H1 (cell line): Measurements from ENCODE around the gene C2CD4D. TPM values are rescaled to one million over a fixed set of nuclear protein-coding genes. Genes with fewer than 3 reads are reported as not detected.
A peak's percentile ranks its signal among the peaks of the same experiment; 100 is the strongest.

ENCODE experiments used
- CTCF ChIA-PET: fragments of 300-600 bp; sonication (Branson Sonifier 250); formaldehyde crosslinking; loops from one replicate; lab custom pipeline; 2021; ENCODE audit not compliant: partially characterized antibody; lab: Charles Lee
- POLR2A ChIA-PET: fragments of 300-600 bp; sonication (Branson Sonifier 250); formaldehyde crosslinking; loops from one replicate; lab custom pipeline; 2021; ENCODE audit warnings: inconsistent platforms; ENCODE audit not compliant: partially characterized antibody; lab: Charles Lee
- DNase-seq, 2 experiments: peaks; one replicate each; pipeline versions ENCODE4 v3.0.0 to v3.0.0-alpha.2; 2010 to 2022; ENCODE audit warnings: low spot score in 2 of 2, low read depth in 1 of 2, mixed read lengths in 1 of 2
- FAIRE-seq: peaks from 2 replicates; lab custom pipeline; 2011; peaks lifted over from hg19 to GRCh38; lab: Jason Lieb, UNC
- H2AFZ ChIP-seq: 2 replicates; pipeline ENCODE4 v1.8.1; 2012; ENCODE audit warnings: low read length, inconsistent platforms
- H2AK5ac ChIP-seq: 2 replicates; pipeline ENCODE4 v1.6.1; 2013; ENCODE audit warnings: low read depth, low read length
- H2BK120ac ChIP-seq: replicated peaks from 2 replicates; pipeline ENCODE3; 2013; ENCODE audit warnings: low read depth, low read length, inconsistent platforms
- H2BK12ac ChIP-seq: 2 replicates; pipeline ENCODE4 v1.6.1; 2013; ENCODE audit warnings: low read depth, low read length
- H2BK15ac ChIP-seq: 2 replicates; pipeline ENCODE4 v1.6.1; 2013; ENCODE audit warnings: low read length
- H2BK20ac ChIP-seq: 2 replicates; pipeline ENCODE4 v1.6.1; 2013; ENCODE audit warnings: low read length
- H2BK5ac ChIP-seq: 2 replicates; pipeline ENCODE4 v1.6.1; 2013; ENCODE audit warnings: low read depth, low read length
- H3K14ac ChIP-seq: 2 replicates; pipeline ENCODE4 v1.6.1; 2013; ENCODE audit warnings: inconsistent platforms; ENCODE audit not compliant: insufficient read length
- H3K18ac ChIP-seq: 2 replicates; pipeline ENCODE4 v1.6.1; 2013; ENCODE audit warnings: low read length; ENCODE audit errors: extremely low read depth
- H3K23ac ChIP-seq: 2 replicates; pipeline ENCODE4 v1.6.1; 2013; ENCODE audit warnings: inconsistent platforms; ENCODE audit not compliant: insufficient read length
- H3K23me2 ChIP-seq: 2 replicates; pipeline ENCODE4 v1.6.1; 2013; ENCODE audit warnings: low read depth, low read length
- H3K27ac ChIP-seq: 2 replicates; pipeline ENCODE4 v1.6.1; 2011; ENCODE audit warnings: low read depth, low read length, inconsistent platforms
- H3K27me3 ChIP-seq, 4 experiments: replicated peaks in 1 of 4; 1 replicate in 1 of 4; 2 replicates in 3 of 4; pipeline versions ENCODE4 v1.6.1 to v1.8.1; 2011 to 2013; ENCODE audit warnings: low read length in 3 of 4, mild to moderate bottlenecking in 3 of 4, inconsistent platforms in 2 of 4, mixed read lengths in 2 of 4, moderate library complexity in 1 of 4; ENCODE audit not compliant: control insufficient read depth in 3 of 4, insufficient read depth in 3 of 4; ENCODE audit errors: extremely low read depth in 1 of 4
- H3K36me3 ChIP-seq, 4 experiments: 2 replicates each; pipeline versions ENCODE4 v1.6.1 to v1.8.1; 2011 to 2013; ENCODE audit warnings: mild to moderate bottlenecking in 4 of 4, low read length in 3 of 4, moderate library complexity in 2 of 4, control low read depth in 1 of 4, inconsistent platforms in 1 of 4; ENCODE audit not compliant: insufficient read depth in 4 of 4, control insufficient read depth in 2 of 4
- H3K4ac ChIP-seq: replicated peaks from 2 replicates; pipeline ENCODE3; 2013; ENCODE audit warnings: low read length, low read depth, mixed read lengths, inconsistent platforms; ENCODE audit not compliant: insufficient read length
- H3K4me1 ChIP-seq, 4 experiments: replicated peaks in 1 of 4; 1 replicate in 1 of 4; 2 replicates in 3 of 4; pipeline versions ENCODE4 v1.6.1 to v1.8.1; 2011 to 2013; ENCODE audit warnings: low read length in 3 of 4, inconsistent platforms in 2 of 4, mixed read lengths in 1 of 4; ENCODE audit not compliant: insufficient read depth in 4 of 4, control insufficient read depth in 3 of 4
- H3K4me2 ChIP-seq, 2 experiments: 2 replicates each; pipeline versions ENCODE4 v1.6.1 to v1.8.1; 2011 to 2013; ENCODE audit warnings: low read depth in 2 of 2, low read length in 2 of 2, control low read depth in 1 of 2, inconsistent platforms in 1 of 2, mild to moderate bottlenecking in 1 of 2; ENCODE audit not compliant: insufficient read depth in 1 of 2
- H3K4me3 ChIP-seq, 4 experiments: fragments of 200-600, 300-600 bp in 1 of 4; sonication (generic), shearing (Covaris generic), sonication (Bioruptor Twin) in 1 of 4; 2 replicates each; pipeline versions ENCODE4 v1.5.1 to v1.8.1; 2011 to 2016; ENCODE audit warnings: low read length in 4 of 4, low read depth in 3 of 4, control low read depth in 2 of 4, inconsistent platforms in 2 of 4, mild to moderate bottlenecking in 2 of 4, mixed read lengths in 1 of 4, moderate library complexity in 1 of 4; ENCODE audit not compliant: insufficient read depth in 2 of 4; ENCODE audit errors: extremely low read depth in 1 of 4
- H3K56ac ChIP-seq: replicated peaks from 2 replicates; pipeline ENCODE3; 2013; ENCODE audit warnings: low read depth, mild to moderate bottlenecking, mixed read lengths, low read length, inconsistent platforms; ENCODE audit not compliant: insufficient read length
- H3K79me1 ChIP-seq: 2 replicates; pipeline ENCODE4 v1.6.1; 2013; ENCODE audit warnings: low read depth, low read length, control low read depth
- H3K79me2 ChIP-seq, 2 experiments: 2 replicates each; pipeline versions ENCODE4 v1.6.1 to v1.8.1; 2012 to 2013; ENCODE audit warnings: low read length in 2 of 2, mild to moderate bottlenecking in 2 of 2, inconsistent platforms in 1 of 2; ENCODE audit not compliant: insufficient read depth in 2 of 2, control insufficient read depth in 1 of 2
- H3K9ac ChIP-seq, 4 experiments: replicated peaks in 1 of 4; 1 replicate in 1 of 4; 2 replicates in 3 of 4; pipeline versions ENCODE4 v1.6.1 to v1.8.1; 2011 to 2013; ENCODE audit warnings: low read depth in 3 of 4, low read length in 3 of 4, control low read depth in 2 of 4, mild to moderate bottlenecking in 2 of 4, moderate library complexity in 2 of 4, inconsistent platforms in 1 of 4; ENCODE audit errors: extremely low read depth in 1 of 4
- H3K9me3 ChIP-seq, 2 experiments: 2 replicates each; pipeline versions ENCODE4 v1.6.1 to v1.8.1; 2012 to 2013; ENCODE audit warnings: mild to moderate bottlenecking in 2 of 2, moderate library complexity in 2 of 2, control low read depth in 1 of 2, inconsistent platforms in 1 of 2, low read depth in 1 of 2, low read length in 1 of 2, mixed read lengths in 1 of 2; ENCODE audit not compliant: insufficient read depth in 2 of 2
- H4K20me1 ChIP-seq, 2 experiments: replicated peaks in 1 of 2; 2 replicates each; pipeline versions ENCODE3 to v1.8.1; 2011 to 2013; ENCODE audit warnings: inconsistent platforms in 2 of 2, low read length in 2 of 2, mild to moderate bottlenecking in 1 of 2; ENCODE audit not compliant: insufficient read depth in 2 of 2, control insufficient read depth in 1 of 2
- H4K5ac ChIP-seq: 2 replicates; pipeline ENCODE4 v1.6.1; 2013; ENCODE audit warnings: low read length, low read depth, mixed read lengths, inconsistent platforms; ENCODE audit not compliant: insufficient read length
- H4K8ac ChIP-seq: 2 replicates; pipeline ENCODE4 v1.8.0; 2013; ENCODE audit warnings: mild to moderate bottlenecking, moderate library complexity, low read length, inconsistent platforms; ENCODE audit not compliant: insufficient read depth; ENCODE audit errors: extremely low read depth
- H4K91ac ChIP-seq: replicated peaks from 2 replicates; pipeline ENCODE3; 2013; ENCODE audit warnings: low read length, mixed read lengths, inconsistent platforms; ENCODE audit not compliant: insufficient read length
- BACH1 ChIP-seq: IDR thresholded peaks from 2 replicates; pipeline ENCODE4 v1.6.1; 2012; ENCODE audit warnings: low read length, improper control_type of control experiment
- BCL11A ChIP-seq, 2 experiments: IDR thresholded peaks; one replicate each; pipeline ENCODE4 v1.6.1; 2011; ENCODE audit warnings: low read depth in 2 of 2, low read length in 2 of 2, mild to moderate bottlenecking in 2 of 2
- BRCA1 ChIP-seq: IDR thresholded peaks from 2 replicates; pipeline ENCODE4 v1.6.1; 2012; ENCODE audit warnings: low read depth, low read length, improper control_type of control experiment
- CHD2 ChIP-seq: IDR thresholded peaks from 2 replicates; pipeline ENCODE4 v1.6.1; 2012; ENCODE audit warnings: low read length, improper control_type of control experiment
- FOSL1 ChIP-seq: IDR thresholded peaks from 2 replicates; pipeline ENCODE4 v1.6.1; 2011; ENCODE audit warnings: mild to moderate bottlenecking, low read depth, low read length, moderate library complexity; ENCODE audit not compliant: insufficient read depth
- GABPA ChIP-seq: IDR thresholded peaks from 2 replicates; pipeline ENCODE4 v1.6.1; 2011; ENCODE audit warnings: mild to moderate bottlenecking, low read length, moderate library complexity, borderline replicate concordance; ENCODE audit not compliant: insufficient read depth
- HDAC6 ChIP-seq: IDR thresholded peaks from one replicate; pipeline ENCODE4 v1.7.1; 2012; ENCODE audit warnings: low read depth, mild to moderate bottlenecking, inconsistent platforms, low read length, moderate library complexity
- KDM4A ChIP-seq: IDR thresholded peaks from one replicate; pipeline ENCODE4 v1.7.1; 2012; ENCODE audit warnings: low read depth, mild to moderate bottlenecking, moderate library complexity, low read length, inconsistent platforms; ENCODE audit not compliant: severe bottlenecking
- MAFK ChIP-seq: IDR thresholded peaks from 2 replicates; pipeline ENCODE4 v1.6.1; 2012; ENCODE audit warnings: low read depth, mild to moderate bottlenecking, improper control_type of control experiment, low read length
- NRF1 ChIP-seq: IDR thresholded peaks from 2 replicates; pipeline ENCODE4 v1.6.1; 2011; ENCODE audit warnings: mild to moderate bottlenecking, low read depth, low read length, improper control_type of control experiment
- RXRA ChIP-seq: IDR thresholded peaks from 2 replicates; pipeline ENCODE4 v1.6.1; 2011; ENCODE audit warnings: low read depth, mild to moderate bottlenecking, low read length, moderate library complexity; ENCODE audit not compliant: insufficient read depth
- SIRT6 ChIP-seq: IDR thresholded peaks from one replicate; pipeline ENCODE4 v1.7.1; 2012; ENCODE audit warnings: low read length, inconsistent platforms
- SP1 ChIP-seq: IDR thresholded peaks from 2 replicates; pipeline ENCODE4 v1.6.1; 2011; ENCODE audit warnings: low read depth, low read length
- SUZ12 ChIP-seq: fragments of 200-600 bp; sonication (generic); IDR thresholded peaks from 2 replicates; pipeline ENCODE4 v1.6.1; 2012; ENCODE audit warnings: mild to moderate bottlenecking, inconsistent platforms, low read length, moderate library complexity, mixed read lengths
- TEAD4 ChIP-seq: IDR thresholded peaks from 2 replicates; pipeline ENCODE4 v1.6.1; 2012; ENCODE audit warnings: low read depth, low read length, inconsistent platforms, mixed read lengths
- WGBS, 2 experiments: shearing (Covaris generic) in 1 of 2; methylation state at CpG; one replicate each; pipeline versions ENCODE4 v1.1.6 to v1.1.7; 2013 to 2015; ENCODE audit warnings: low lambda C conversion rate in 2 of 2, mixed read lengths in 2 of 2, inconsistent platforms in 1 of 2, low coverage in 1 of 2, missing lambda C conversion rate in 1 of 2; ENCODE audit not compliant: insufficient replicate concordance in 2 of 2, insufficient coverage in 1 of 2, insufficient read length in 1 of 2; ENCODE audit errors: extremely low coverage in 1 of 2, missing lambda C conversion rate in 1 of 2; 5-methylcytosine and 5-hydroxymethylcytosine counted together
- polyA plus RNA-seq, 7 experiments: library from polyadenylated mRNA; depleted of rRNA in 3 of 7; stranded (reverse) in 5 of 7; unstranded in 2 of 7; fragments of >200 nt in 5 of 7; fragments of 200-250 nt in 2 of 7; gene quantifications; 1 replicate in 5 of 7; 2 replicates in 1 of 7; 4 replicates in 1 of 7; pipeline versions ENCODE4 v1.2.1 to v1.2.3, GENCODE V29; 2011 to 2013; ENCODE audit warnings: missing spikeins in 2 of 7, mixed read lengths in 2 of 7
- total RNA-seq: library from RNA; stranded (reverse); fragmentation: NEBNext Ultra II Directional; extraction: Animal tissue kit (Norgen Biotek cat#: 25700); gene quantifications from 2 replicates; pipeline ENCODE4 v1.2.1, GENCODE V29; 2021

The C2CD4D gene
- total and polyA plus RNA-seq, 2 of the 8 experiments (the other 6 are each of a cell fraction or from before 2014, with no cell fraction given) = 0.41 to 0.71 TPM

- no peaks in the 10 kb centered on the region for H4K20me1 ChIP-seq
- H3K23ac ChIP-seq = no peak overlapping the region
- 0 out of 2 replicates have a peak overlapping the region, but pooled peaks have one; percentile 89 for H2AK5ac ChIP-seq
- CTCF ChIA-PET = interaction anchor here (1.0 to 2.4 kb wide), 7 partner anchors 9 to 112 kb away, joined by 3 to 10 read pairs (median 3); partner anchors contain the start of gene TDRKH
- H3K4me1 ChIP-seq = peaks cover 14 to 40% (median 29%) of the 10 kb centered on the region in 4 experiments
- no peak overlapping the region for H3K4ac ChIP-seq
- WGBS, 2 experiments = 75% methylated on average over 9 of the region's 9 CpGs; no CpG with 5 or more reads in 1 of the 2 experiments
- no peak overlapping the region for H4K91ac ChIP-seq
- H3K9me3 ChIP-seq = no peaks in the 10 kb centered on the region
- no peak overlapping the region for H2BK120ac ChIP-seq
- H3K14ac ChIP-seq = no peak overlapping the region
- peak overlapping the region; percentile 45; the same call in 1 of the 2 replicates for H2BK12ac ChIP-seq
- H2BK5ac ChIP-seq = no peak overlapping the region; the same call in 1 of the 2 replicates
- no peak overlapping the region; the same call in 1 of the 2 replicates for H4K8ac ChIP-seq
- no peak overlapping the region for H3K18ac ChIP-seq
- H3K36me3 ChIP-seq = no peaks in the 10 kb centered on the region
- H3K56ac ChIP-seq = no peak overlapping the region
- peak overlapping the region; percentile 11; the same call in 1 of the 2 replicates for H2BK20ac ChIP-seq
- H3K9ac ChIP-seq = no peak overlapping the region
- 0 out of 2 replicates have a peak overlapping the region, but pooled peaks have one; percentile 89 for H2BK15ac ChIP-seq
- DNase-seq (no peak), FAIRE-seq (no peak)
- no peak overlapping the region for H4K5ac ChIP-seq
- H2AFZ ChIP-seq = no peak overlapping the region
- peaks cover 5% of the 10 kb centered on the region; the same call in 1 of the 2 replicates for H3K23me2 ChIP-seq
- H3K79me1 ChIP-seq = no peaks in the 10 kb centered on the region
- H3K4me2 ChIP-seq = no peak overlapping the region
- H3K27ac ChIP-seq = no peak overlapping the region
- H3K79me2 ChIP-seq = no peaks in the 10 kb centered on the region
- no peak overlapping the region for H3K4me3 ChIP-seq
- H3K27me3 ChIP-seq = no peaks in the 10 kb centered on the region; a peak in 1 of 7 replicates
- POLR2A ChIA-PET = interaction anchor here (0.9 to 3.7 kb wide), 3 partner anchors 12 to 279 kb away, joined by 3 to 20 read pairs (median 4); partner anchors contain the start of genes C2CD4D and TDRKH
- TF ChIP-seq SIRT6 (no peak), TEAD4 (no peak), NRF1 (no peak), SUZ12 (no peak), CHD2 (no peak), RXRA (no peak), SP1 (no peak), KDM4A (no peak), HDAC6 (no peak), GABPA (no peak), BRCA1 (no peak), BCL11A (IDR thresholded peaks at IDR 0.05; ENCODE audit: low read depth in 2 of 2, low read length in 2 of 2) (no peak), FOSL1 (no peak), MAFK (no peak), BACH1 (no peak)
Measured at GRCh38 chr1:151827853-151828252, 11.8 kb downstream of the C2CD4D start.
